A673 (cell line): ENCODE measurements around the gene RAB18. TPM values are rescaled to one million over a fixed set of nuclear protein-coding genes. Genes with fewer than 3 reads are reported as not detected.

Source experiments
- BruUV-seq: library from RNA; stranded (reverse); fragments of 400-500 nt; replicated peaks from 2 replicates; lab custom pipeline; 2021; lab: Mats Ljungman, UMichigan
- CTCF ChIA-PET: fragments of 300-600 bp; sonication (Branson Sonifier 250); formaldehyde crosslinking; loops from one replicate; lab custom pipeline; 2022; ENCODE audit warnings: antibody characterized with exemption; lab: Charles Lee
- POLR2A ChIA-PET: fragments of 300-600 bp; sonication (Branson Sonifier 250); formaldehyde crosslinking; loops from one replicate; lab custom pipeline; 2022; ENCODE audit warnings: antibody characterized with exemption; ENCODE audit not compliant: low non-redundant PET; lab: Charles Lee
- DNase-seq: peaks from one replicate; pipeline ENCODE4 v3.0.0-alpha.2; 2015; ENCODE audit warnings: low spot score
- H3K27ac ChIP-seq: fragments of 200-600 bp; sonication (generic); 2 replicates; pipeline ENCODE4 v1.5.1; 2016; ENCODE audit warnings: mixed run types, low read depth, mild to moderate bottlenecking, mixed read lengths, antibody characterized with exemption, low read length; ENCODE audit not compliant: poor library complexity, severe bottlenecking
- H3K27me3 ChIP-seq: fragments of 200-600 bp; sonication (generic); replicated peaks from 2 replicates; pipeline ENCODE4 v1.6.1; 2017; ENCODE audit warnings: mixed run types, low read depth, mild to moderate bottlenecking, mixed read lengths, antibody characterized with exemption, low read length; ENCODE audit not compliant: insufficient read depth, poor library complexity
- H3K36me3 ChIP-seq: fragments of 200-600 bp; sonication (generic); 2 replicates; pipeline ENCODE4 v1.6.1; 2016; ENCODE audit warnings: mixed run types, mild to moderate bottlenecking, mixed read lengths, antibody characterized with exemption, low read length; ENCODE audit not compliant: insufficient read depth, poor library complexity, severe bottlenecking
- H3K4me1 ChIP-seq: fragments of 200-600 bp; sonication (generic); 2 replicates; pipeline ENCODE4 v1.6.1; 2017; ENCODE audit warnings: mixed run types, mild to moderate bottlenecking, mixed read lengths, antibody characterized with exemption, low read length; ENCODE audit not compliant: insufficient read depth, poor library complexity, severe bottlenecking
- H3K4me3 ChIP-seq: fragments of 200-600 bp; sonication (generic); 2 replicates; pipeline ENCODE4 v1.5.1; 2016; ENCODE audit warnings: low read depth, mixed run types, mild to moderate bottlenecking, mixed read lengths, low read length; ENCODE audit not compliant: poor library complexity, severe bottlenecking
- H3K9me3 ChIP-seq: fragments of 200-600 bp; sonication (generic); 2 replicates; pipeline ENCODE4 v1.6.1; 2016; ENCODE audit warnings: mixed run types, low read depth, mild to moderate bottlenecking, mixed read lengths, antibody characterized with exemption, low read length; ENCODE audit not compliant: poor library complexity, severe bottlenecking
- CTCF ChIP-seq: fragments of 300-800, 200-600 bp; sonication (generic); conservative IDR thresholded peaks from 2 replicates; pipeline ENCODE4 v1.5.1; 2017; ENCODE audit warnings: low read depth, mild to moderate bottlenecking, antibody characterized with exemption, low read length, moderate library complexity, mixed read lengths
- EZH2 ChIP-seq: fragments of 200-600 bp; sonication (generic); IDR thresholded peaks from 2 replicates; pipeline ENCODE4 v1.6.1; 2017; ENCODE audit warnings: borderline replicate concordance, low read depth, mild to moderate bottlenecking, mixed read lengths, antibody characterized with exemption, low read length; ENCODE audit not compliant: poor library complexity, severe bottlenecking
- intact Hi-C: fragments of 100-400 bp; cut with micrococcal nuclease; formaldehyde crosslinking; loops from one replicate; pipeline ENCODE4 v1.10.0; 2022; ENCODE audit not compliant: unreplicated experiment
- total RNA-seq: library from RNA; stranded (reverse); gene quantifications from 2 replicates; pipeline ENCODE4 v1.2.3, GENCODE V29; 2021

RAB18 gene
- total RNA-seq, 1 experiment from 2014 or later, result 110 TPM

DNA sequence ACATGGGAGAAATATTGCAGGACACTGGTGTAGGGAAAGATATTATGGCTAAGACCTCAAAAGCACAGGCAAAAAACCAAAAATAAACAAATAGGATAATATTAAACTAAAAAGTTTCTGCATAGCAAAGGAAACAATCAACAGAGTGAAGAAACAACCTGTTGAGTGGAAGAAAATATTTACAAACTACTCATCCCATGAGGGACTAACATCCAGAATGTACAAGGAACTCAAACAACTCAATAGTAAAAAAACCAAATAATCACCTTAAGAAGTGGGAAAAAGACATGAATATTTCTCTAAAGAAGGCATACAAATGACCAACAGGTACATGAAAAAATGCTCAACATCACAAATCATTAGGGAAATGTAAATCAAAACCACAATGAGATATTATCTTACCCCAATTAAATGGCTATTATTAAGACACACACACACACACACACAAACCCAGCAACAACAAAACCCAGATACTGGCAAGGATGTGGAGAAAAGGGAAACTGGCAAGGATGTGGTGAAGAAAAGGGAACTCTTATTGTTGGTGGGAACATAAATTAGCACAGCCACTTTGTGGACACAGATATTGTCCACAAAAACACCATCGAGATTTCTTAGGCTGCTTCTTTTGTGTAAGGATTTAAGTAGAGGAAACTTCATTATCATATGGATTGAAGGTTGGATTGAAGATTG lies 9.8 kb upstream of the RAB18 start:
- H3K4me3 ChIP-seq, result no peak overlapping the region
- peaks cover 34% of the 10 kb centered on the region for H3K27me3 ChIP-seq
- no peaks in the 10 kb centered on the region for H3K4me1 ChIP-seq
- DNase-seq, result no peak
- TF ChIP-seq CTCF, result no peak
- TF ChIP-seq EZH2, result no peak
- H3K9me3 ChIP-seq, result no peaks in the 10 kb centered on the region
- no peaks in the 10 kb centered on the region for H3K36me3 ChIP-seq
- POLR2A ChIA-PET, result no interaction called here
- H3K27ac ChIP-seq, result no peak overlapping the region
- CTCF ChIA-PET, result no interaction called here
- no TSS peak for BruUV-seq
- intact Hi-C loops, result no loop called here

DNA sequence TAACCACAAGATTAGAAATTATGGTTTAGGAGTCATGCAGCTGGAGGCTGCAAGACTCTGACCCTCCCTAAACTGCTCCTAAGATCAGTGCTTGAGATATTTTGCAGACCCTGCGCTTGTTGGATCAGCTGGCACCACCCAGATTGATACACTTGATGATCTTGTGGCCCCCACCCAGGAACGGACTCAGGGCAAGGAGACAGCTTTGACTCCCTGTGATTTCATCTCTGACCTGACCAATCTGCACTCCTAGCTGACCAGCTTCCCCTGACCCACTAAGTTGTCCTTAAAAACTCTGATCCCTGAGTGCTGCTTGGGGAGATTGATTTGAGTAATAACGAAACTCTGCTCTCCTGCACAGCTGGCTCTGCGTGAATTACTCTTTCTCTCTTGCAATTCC lies 8.0 kb upstream of the RAB18 start:
- ChIA-PET CTCF (no interaction called here), POLR2A (no interaction called here)
- no TSS peak for BruUV-seq
- intact Hi-C loops, result no loop called here
- H3K36me3 ChIP-seq, result no peaks in the 10 kb centered on the region
- no peak overlapping the region for H3K27ac ChIP-seq
- no peak overlapping the region for H3K4me3 ChIP-seq
- no peaks in the 10 kb centered on the region for H3K4me1 ChIP-seq
- TF ChIP-seq CTCF, result no peak
- no peak for TF ChIP-seq EZH2
- no peaks in the 10 kb centered on the region for H3K9me3 ChIP-seq
- peaks cover 31% of the 10 kb centered on the region for H3K27me3 ChIP-seq
- no peak for DNase-seq

GRCh38 chr10:27500096-27500495 lies 4.0 kb upstream of the RAB18 start:
- H3K27ac ChIP-seq, result no peak overlapping the region
- no peak overlapping the region for H3K4me3 ChIP-seq
- BruUV-seq, result no TSS peak
- H3K4me1 ChIP-seq, result peaks cover 3% of the 10 kb centered on the region
- peaks cover 20% of the 10 kb centered on the region for H3K27me3 ChIP-seq
- no peak for TF ChIP-seq EZH2
- TF ChIP-seq CTCF, result no peak
- intact Hi-C loops, result no loop called here
- ChIA-PET POLR2A (no interaction called here), CTCF (no interaction called here)
- no peak for DNase-seq
- no peaks in the 10 kb centered on the region for H3K9me3 ChIP-seq
- no peaks in the 10 kb centered on the region for H3K36me3 ChIP-seq
